HepG2 (cell line): ENCODE measurements around the gene RASSF8. TPM values are rescaled to one million over a fixed set of nuclear protein-coding genes. Genes with fewer than 3 reads are reported as not detected.

Source experiments
- ATAC-seq: fragments of 200-7000 bp; cut with Tn5 transposase; 3 replicates; pipeline ENCODE4 v1.9.1; 2020; ENCODE audit warnings: mild to moderate bottlenecking, moderate library complexity
- BruUV-seq: library from RNA; stranded (reverse); fragments of 400-500 nt; replicated peaks from 2 replicates; lab custom pipeline; 2021; lab: Mats Ljungman, UMichigan
- CTCF ChIA-PET: fragments of 300-600 bp; formaldehyde crosslinking; extraction: SDS; loops from one replicate; lab custom pipeline; 2021; ENCODE audit warnings: low total read pairs, inconsistent platforms, low intra/inter-chr PET ratio; lab: Yijun Ruan, JAX
- POLR2A ChIA-PET: fragments of 350-600 bp; sonication (Branson Sonifier 250); formaldehyde crosslinking; loops from one replicate; lab custom pipeline; 2020; ENCODE audit warnings: antibody characterized with exemption, inconsistent platforms; lab: Yijun Ruan, JAX
- DNase-seq: peaks from one replicate; pipeline ENCODE4 v3.0.0-alpha.2; 2015; ENCODE audit warnings: low spot score
- FAIRE-seq: peaks from 3 replicates; lab custom pipeline; 2011; peaks lifted over from hg19 to GRCh38; lab: Jason Lieb, UNC
- H2AFZ ChIP-seq: one replicate; pipeline ENCODE4 v1.6.1; 2011; ENCODE audit warnings: low read length, inconsistent platforms
- H3K27ac ChIP-seq: fragments of 300-600 bp; 3 replicates; pipeline ENCODE4 v1.8.0; 2011; ENCODE audit warnings: mixed run types, mild to moderate bottlenecking, mixed read lengths, low read length, inconsistent platforms; ENCODE audit not compliant: insufficient read depth; ENCODE audit errors: extremely low read length
- H3K27me3 ChIP-seq, 2 experiments: fragments of 200-600 bp in 1 of 2; 2 replicates in 1 of 2; 3 replicates in 1 of 2; pipeline versions ENCODE4 v1.6.0 to v1.8.0; 2011; ENCODE audit warnings: low read length in 2 of 2, mild to moderate bottlenecking in 2 of 2, moderate library complexity in 2 of 2, inconsistent platforms in 1 of 2; ENCODE audit not compliant: insufficient read depth in 2 of 2, control insufficient read depth in 1 of 2
- H3K36me3 ChIP-seq, 2 experiments: fragments of 200-600 bp in 1 of 2; replicated peaks in 1 of 2; 2 replicates in 1 of 2; 3 replicates in 1 of 2; pipeline versions ENCODE4 v1.5.1 to v1.8.0; 2011; ENCODE audit warnings: low read length in 2 of 2, inconsistent platforms in 1 of 2; ENCODE audit not compliant: insufficient read depth in 2 of 2, control insufficient read depth in 1 of 2
- H3K4me1 ChIP-seq: 2 replicates; pipeline ENCODE4 v1.5.1; 2012; ENCODE audit warnings: low read length, inconsistent platforms; ENCODE audit not compliant: insufficient read depth
- H3K4me2 ChIP-seq: 2 replicates; pipeline ENCODE4 v1.6.0; 2011; ENCODE audit warnings: low read depth, low read length, inconsistent platforms
- H3K4me3 ChIP-seq, 3 experiments: fragments of 200-600 bp in 1 of 3; sonication (generic), shearing (Covaris generic) in 1 of 3; replicated peaks in 1 of 3; 2 replicates each; pipeline ENCODE4 v1.5.1; 2011 to 2016; ENCODE audit warnings: low read length in 3 of 3, inconsistent platforms in 2 of 3, low read depth in 2 of 3, mild to moderate bottlenecking in 2 of 3, control low read depth in 1 of 3, mixed read lengths in 1 of 3; ENCODE audit not compliant: insufficient read depth in 1 of 3
- H3K79me2 ChIP-seq: one replicate; pipeline ENCODE4 v1.6.1; 2011; ENCODE audit warnings: low read length, inconsistent platforms; ENCODE audit not compliant: insufficient read depth
- H3K9ac ChIP-seq: 2 replicates; pipeline ENCODE4 v1.6.0; 2011; ENCODE audit warnings: mild to moderate bottlenecking, low read depth, low read length, inconsistent platforms; ENCODE audit not compliant: insufficient read depth
- H3K9me3 ChIP-seq: 2 replicates; pipeline ENCODE4 v1.5.1; 2012; ENCODE audit warnings: mild to moderate bottlenecking, low read length
- H4K20me1 ChIP-seq: 2 replicates; pipeline ENCODE4 v1.6.0; 2011; ENCODE audit warnings: inconsistent platforms, mild to moderate bottlenecking, low read length, moderate library complexity; ENCODE audit not compliant: insufficient read depth
- ADNP ChIP-seq: sonication (generic); formaldehyde crosslinking; IDR thresholded peaks from 2 replicates; pipeline ENCODE4 v1.4.0; 2020; ENCODE audit warnings: missing genetic modification reagents
- GLI4 ChIP-seq: sonication (generic); formaldehyde crosslinking; IDR thresholded peaks from 2 replicates; pipeline ENCODE4 v1.5.1; 2020; ENCODE audit warnings: missing genetic modification reagents, mild to moderate bottlenecking, moderate library complexity, borderline replicate concordance
- SIN3B ChIP-seq: fragments of 150-350 bp; IDR thresholded peaks from 2 replicates; pipeline ENCODE4 v1.6.1; 2014; ENCODE audit warnings: low read length
- TRIM24 ChIP-seq: sonication (generic); formaldehyde crosslinking; IDR thresholded peaks from 2 replicates; pipeline ENCODE4 v1.8.0; 2022; ENCODE audit warnings: mild to moderate bottlenecking, missing genetic modification reagents
- ZNF256 ChIP-seq: sonication (generic); formaldehyde crosslinking; conservative IDR thresholded peaks from 2 replicates; pipeline ENCODE4 v1.4.0; 2020; ENCODE audit warnings: missing genetic modification reagents
- ZNF549 ChIP-seq: sonication (generic); formaldehyde crosslinking; IDR thresholded peaks from 2 replicates; pipeline ENCODE4 v1.5.0; 2020; ENCODE audit warnings: missing genetic modification reagents
- WGBS: methylation state at CpG from one replicate; pipeline ENCODE4 v1.1.6; 2017; ENCODE audit warnings: low lambda C conversion rate; 5-methylcytosine and 5-hydroxymethylcytosine counted together
- in situ Hi-C: cut with HindIII; loops from 2 replicates; pipeline ENCODE4 v1.10.0; 2017; ENCODE audit warnings: low pct_unique_long_range_greater_than_20kb; ENCODE audit not compliant: extremely low pct_ligation_motif_present
- intact Hi-C: fragments of 100-400 bp; cut with micrococcal nuclease; formaldehyde crosslinking; loops from one replicate; pipeline ENCODE4 v1.10.0; 2022; ENCODE audit not compliant: unreplicated experiment
- polyA plus RNA-seq, 8 experiments: library from polyadenylated mRNA; depleted of rRNA in 3 of 8; stranded (reverse) in 7 of 8; unstranded in 1 of 8; fragments of >200 nt; fragmentation: Illumina TruSeq in 4 of 8; extraction: Trizol in 4 of 8; gene quantifications; 2 replicates each; pipeline versions ENCODE4 v1.2.1 to v1.2.3, GENCODE V29; 2011 to 2016; ENCODE audit warnings: low read depth in 4 of 8, missing spikeins in 1 of 8, mixed read lengths in 1 of 8; ENCODE audit not compliant: insufficient read depth in 1 of 8
- total RNA-seq, 5 experiments: library from RNA; depleted of rRNA; stranded (reverse); fragments of >200 nt; fragmentation: Illumina TruSeq; extraction: Trizol; gene quantifications; 2 replicates each; pipeline ENCODE4 v1.2.3, GENCODE V29; 2016; ENCODE audit warnings: low read depth in 1 of 5
- TF ChIP-seq, protein P1 (sequence below): sonication (generic); formaldehyde crosslinking; IDR thresholded peaks from 2 replicates; pipeline ENCODE4 v1.5.0; 2020; ENCODE audit warnings: mild to moderate bottlenecking, missing genetic modification reagents, moderate library complexity
- TF ChIP-seq, protein P2 (sequence below): sonication (generic); formaldehyde crosslinking; IDR thresholded peaks from 2 replicates; pipeline ENCODE4 v1.4.0; 2020; ENCODE audit warnings: missing genetic modification reagents

RASSF8 gene
- total and polyA plus RNA-seq, 2 of the 13 experiments (the other 11 are each of a cell fraction or from before 2014, with no cell fraction given) = 0.82 to 9.2 TPM

- ChIA-PET CTCF (no interaction called here), POLR2A (no interaction called here)
- Histone ChIP-seq H3K4me1 (no peaks in the 10 kb centered on the region), H4K20me1 (no peaks in the 10 kb centered on the region), H3K27me3 (no peaks in the 10 kb centered on the region; a peak in 1 of 5 replicates), H3K4me2 (no peak overlapping the region), H3K9me3 (no peaks in the 10 kb centered on the region), H3K27ac (no peak overlapping the region), H3K9ac (no peak overlapping the region), H2AFZ (no peak overlapping the region), H3K4me3 (no peak overlapping the region), H3K79me2 (no peaks in the 10 kb centered on the region), H3K36me3 (no peaks in the 10 kb centered on the region)
- no CpG with 5 or more reads among the region's 1 CpG for WGBS
- FAIRE-seq (no peak), ATAC-seq (no peak), DNase-seq (no peak)
- in situ Hi-C loops = no loop called here
- BruUV-seq = no TSS peak
- TF ChIP-seq ZNF256 (no peak), ADNP (CRISPR knock-in tag) (no peak), TRIM24 (CRISPR knock-in tag) (no peak), GLI4 (no peak), SIN3B (no peak), ZNF549 (CRISPR knock-in tag) (no peak)
- TF ChIP-seq, protein P1, sequence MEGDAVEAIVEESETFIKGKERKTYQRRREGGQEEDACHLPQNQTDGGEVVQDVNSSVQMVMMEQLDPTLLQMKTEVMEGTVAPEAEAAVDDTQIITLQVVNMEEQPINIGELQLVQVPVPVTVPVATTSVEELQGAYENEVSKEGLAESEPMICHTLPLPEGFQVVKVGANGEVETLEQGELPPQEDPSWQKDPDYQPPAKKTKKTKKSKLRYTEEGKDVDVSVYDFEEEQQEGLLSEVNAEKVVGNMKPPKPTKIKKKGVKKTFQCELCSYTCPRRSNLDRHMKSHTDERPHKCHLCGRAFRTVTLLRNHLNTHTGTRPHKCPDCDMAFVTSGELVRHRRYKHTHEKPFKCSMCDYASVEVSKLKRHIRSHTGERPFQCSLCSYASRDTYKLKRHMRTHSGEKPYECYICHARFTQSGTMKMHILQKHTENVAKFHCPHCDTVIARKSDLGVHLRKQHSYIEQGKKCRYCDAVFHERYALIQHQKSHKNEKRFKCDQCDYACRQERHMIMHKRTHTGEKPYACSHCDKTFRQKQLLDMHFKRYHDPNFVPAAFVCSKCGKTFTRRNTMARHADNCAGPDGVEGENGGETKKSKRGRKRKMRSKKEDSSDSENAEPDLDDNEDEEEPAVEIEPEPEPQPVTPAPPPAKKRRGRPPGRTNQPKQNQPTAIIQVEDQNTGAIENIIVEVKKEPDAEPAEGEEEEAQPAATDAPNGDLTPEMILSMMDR (CRISPR knock-in tag) = no peak
- TF ChIP-seq, protein P2, sequence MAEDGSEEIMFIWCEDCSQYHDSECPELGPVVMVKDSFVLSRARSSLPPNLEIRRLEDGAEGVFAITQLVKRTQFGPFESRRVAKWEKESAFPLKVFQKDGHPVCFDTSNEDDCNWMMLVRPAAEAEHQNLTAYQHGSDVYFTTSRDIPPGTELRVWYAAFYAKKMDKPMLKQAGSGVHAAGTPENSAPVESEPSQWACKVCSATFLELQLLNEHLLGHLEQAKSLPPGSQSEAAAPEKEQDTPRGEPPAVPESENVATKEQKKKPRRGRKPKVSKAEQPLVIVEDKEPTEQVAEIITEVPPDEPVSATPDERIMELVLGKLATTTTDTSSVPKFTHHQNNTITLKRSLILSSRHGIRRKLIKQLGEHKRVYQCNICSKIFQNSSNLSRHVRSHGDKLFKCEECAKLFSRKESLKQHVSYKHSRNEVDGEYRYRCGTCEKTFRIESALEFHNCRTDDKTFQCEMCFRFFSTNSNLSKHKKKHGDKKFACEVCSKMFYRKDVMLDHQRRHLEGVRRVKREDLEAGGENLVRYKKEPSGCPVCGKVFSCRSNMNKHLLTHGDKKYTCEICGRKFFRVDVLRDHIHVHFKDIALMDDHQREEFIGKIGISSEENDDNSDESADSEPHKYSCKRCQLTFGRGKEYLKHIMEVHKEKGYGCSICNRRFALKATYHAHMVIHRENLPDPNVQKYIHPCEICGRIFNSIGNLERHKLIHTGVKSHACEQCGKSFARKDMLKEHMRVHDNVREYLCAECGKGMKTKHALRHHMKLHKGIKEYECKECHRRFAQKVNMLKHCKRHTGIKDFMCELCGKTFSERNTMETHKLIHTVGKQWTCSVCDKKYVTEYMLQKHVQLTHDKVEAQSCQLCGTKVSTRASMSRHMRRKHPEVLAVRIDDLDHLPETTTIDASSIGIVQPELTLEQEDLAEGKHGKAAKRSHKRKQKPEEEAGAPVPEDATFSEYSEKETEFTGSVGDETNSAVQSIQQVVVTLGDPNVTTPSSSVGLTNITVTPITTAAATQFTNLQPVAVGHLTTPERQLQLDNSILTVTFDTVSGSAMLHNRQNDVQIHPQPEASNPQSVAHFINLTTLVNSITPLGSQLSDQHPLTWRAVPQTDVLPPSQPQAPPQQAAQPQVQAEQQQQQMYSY (CRISPR knock-in tag) = no peak
- intact Hi-C loops = no loop called here
Measured at GRCh38 chr12:25982416-25982815, 23.9 kb downstream of the RASSF8 start.
